Measurements from ENCODE around the gene DOCK9.

DOCK9 gene

DNA sequence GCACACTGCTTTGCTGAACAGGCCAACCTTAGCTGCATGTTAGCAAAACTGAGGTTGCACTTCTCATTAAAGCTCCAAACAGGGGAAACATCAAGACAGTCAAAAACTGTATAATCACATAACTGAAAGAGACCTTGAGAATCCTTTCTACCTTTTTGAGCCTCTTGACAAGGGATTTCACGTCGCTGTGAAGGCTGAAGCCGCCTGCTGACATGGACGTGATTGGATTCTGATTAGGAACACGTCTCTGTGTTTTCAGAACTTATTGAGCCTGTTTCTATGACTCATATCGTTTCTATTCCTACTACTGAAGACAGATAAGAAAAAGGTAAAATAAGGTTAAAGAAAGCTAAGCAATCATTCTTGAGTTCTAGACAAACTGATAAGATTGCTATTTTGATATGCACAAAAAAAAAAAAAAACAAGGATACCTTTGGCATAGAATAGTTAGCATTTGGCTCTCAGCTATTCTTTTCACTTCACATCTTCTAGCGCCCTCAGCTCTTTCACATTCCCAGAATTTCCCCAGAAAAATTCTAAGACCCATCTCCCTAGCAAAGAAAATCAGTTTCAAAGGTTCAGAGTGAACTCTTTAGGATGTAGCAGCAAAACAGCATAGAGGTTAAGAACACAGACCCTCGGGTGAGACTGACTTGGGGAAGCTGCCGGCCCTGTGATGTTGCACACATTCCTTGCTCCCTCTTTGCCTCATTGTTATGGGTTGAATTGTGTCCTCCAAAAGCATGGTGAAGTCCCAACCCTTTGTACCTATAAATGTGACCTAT, 81.6 kb downstream of the DOCK9 start:
- TF ChIP-seq, protein P1, sequence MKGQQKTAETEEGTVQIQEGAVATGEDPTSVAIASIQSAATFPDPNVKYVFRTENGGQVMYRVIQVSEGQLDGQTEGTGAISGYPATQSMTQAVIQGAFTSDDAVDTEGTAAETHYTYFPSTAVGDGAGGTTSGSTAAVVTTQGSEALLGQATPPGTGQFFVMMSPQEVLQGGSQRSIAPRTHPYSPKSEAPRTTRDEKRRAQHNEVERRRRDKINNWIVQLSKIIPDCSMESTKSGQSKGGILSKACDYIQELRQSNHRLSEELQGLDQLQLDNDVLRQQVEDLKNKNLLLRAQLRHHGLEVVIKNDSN (IDR thresholded peaks at IDR 0.05), result no peak
- TF ChIP-seq CEBPB (IDR thresholded peaks at IDR 0.05) (no peak), YY1 (IDR thresholded peaks at IDR 0.05; ENCODE audit: low read depth) (no peak), TCF12 (IDR thresholded peaks at IDR 0.05; ENCODE audit: low read depth) (no peak), ZBTB7A (IDR thresholded peaks at IDR 0.05; ENCODE audit: low read depth) (no peak), RAD21 (IDR thresholded peaks at IDR 0.05; ENCODE audit: low read depth) (no peak), EGR1 (IDR thresholded peaks at IDR 0.05) (no peak), EP300 (IDR thresholded peaks at IDR 0.05; ENCODE audit: borderline replicate concordance) (no peak), NFIC (IDR thresholded peaks at IDR 0.05) (no peak), TEAD4 (IDR thresholded peaks at IDR 0.05) (no peak), CREB1 (IDR thresholded peaks at IDR 0.05; ENCODE audit: low read depth) (no peak), TAF1 (IDR thresholded peaks at IDR 0.05; ENCODE audit: low read depth) (no peak), FOXM1 (IDR thresholded peaks at IDR 0.05; ENCODE audit: borderline replicate concordance, low read depth) (no peak)
- TF ChIP-seq, protein P2, sequence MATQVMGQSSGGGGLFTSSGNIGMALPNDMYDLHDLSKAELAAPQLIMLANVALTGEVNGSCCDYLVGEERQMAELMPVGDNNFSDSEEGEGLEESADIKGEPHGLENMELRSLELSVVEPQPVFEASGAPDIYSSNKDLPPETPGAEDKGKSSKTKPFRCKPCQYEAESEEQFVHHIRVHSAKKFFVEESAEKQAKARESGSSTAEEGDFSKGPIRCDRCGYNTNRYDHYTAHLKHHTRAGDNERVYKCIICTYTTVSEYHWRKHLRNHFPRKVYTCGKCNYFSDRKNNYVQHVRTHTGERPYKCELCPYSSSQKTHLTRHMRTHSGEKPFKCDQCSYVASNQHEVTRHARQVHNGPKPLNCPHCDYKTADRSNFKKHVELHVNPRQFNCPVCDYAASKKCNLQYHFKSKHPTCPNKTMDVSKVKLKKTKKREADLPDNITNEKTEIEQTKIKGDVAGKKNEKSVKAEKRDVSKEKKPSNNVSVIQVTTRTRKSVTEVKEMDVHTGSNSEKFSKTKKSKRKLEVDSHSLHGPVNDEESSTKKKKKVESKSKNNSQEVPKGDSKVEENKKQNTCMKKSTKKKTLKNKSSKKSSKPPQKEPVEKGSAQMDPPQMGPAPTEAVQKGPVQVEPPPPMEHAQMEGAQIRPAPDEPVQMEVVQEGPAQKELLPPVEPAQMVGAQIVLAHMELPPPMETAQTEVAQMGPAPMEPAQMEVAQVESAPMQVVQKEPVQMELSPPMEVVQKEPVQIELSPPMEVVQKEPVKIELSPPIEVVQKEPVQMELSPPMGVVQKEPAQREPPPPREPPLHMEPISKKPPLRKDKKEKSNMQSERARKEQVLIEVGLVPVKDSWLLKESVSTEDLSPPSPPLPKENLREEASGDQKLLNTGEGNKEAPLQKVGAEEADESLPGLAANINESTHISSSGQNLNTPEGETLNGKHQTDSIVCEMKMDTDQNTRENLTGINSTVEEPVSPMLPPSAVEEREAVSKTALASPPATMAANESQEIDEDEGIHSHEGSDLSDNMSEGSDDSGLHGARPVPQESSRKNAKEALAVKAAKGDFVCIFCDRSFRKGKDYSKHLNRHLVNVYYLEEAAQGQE (IDR thresholded peaks at IDR 0.05; ENCODE audit: low read depth), result no peak
- TF ChIP-seq, protein P3, sequence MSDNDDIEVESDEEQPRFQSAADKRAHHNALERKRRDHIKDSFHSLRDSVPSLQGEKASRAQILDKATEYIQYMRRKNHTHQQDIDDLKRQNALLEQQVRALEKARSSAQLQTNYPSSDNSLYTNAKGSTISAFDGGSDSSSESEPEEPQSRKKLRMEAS (IDR thresholded peaks at IDR 0.05), result no peak

DNA sequence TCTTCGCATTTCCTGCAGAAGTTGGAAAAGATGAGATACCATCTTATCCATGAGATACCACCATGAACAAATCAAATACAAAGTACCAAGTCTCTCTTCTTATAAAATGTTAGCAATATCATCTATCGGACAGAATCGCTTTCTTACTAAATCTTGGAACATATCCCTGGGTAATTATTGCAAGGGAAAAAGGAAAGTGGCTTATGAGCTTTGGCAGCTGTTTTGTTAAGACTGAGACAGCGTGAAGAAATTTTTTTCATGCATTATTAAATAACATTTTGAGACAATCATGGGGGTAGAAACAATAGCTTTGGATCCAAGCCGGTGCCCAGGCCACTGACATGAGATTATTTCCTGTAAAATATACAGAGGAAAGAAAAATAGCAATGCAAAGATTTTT, 84.5 kb downstream of the DOCK9 start:
- TF ChIP-seq, protein P1 (IDR thresholded peaks at IDR 0.05), result no peak

DNA sequence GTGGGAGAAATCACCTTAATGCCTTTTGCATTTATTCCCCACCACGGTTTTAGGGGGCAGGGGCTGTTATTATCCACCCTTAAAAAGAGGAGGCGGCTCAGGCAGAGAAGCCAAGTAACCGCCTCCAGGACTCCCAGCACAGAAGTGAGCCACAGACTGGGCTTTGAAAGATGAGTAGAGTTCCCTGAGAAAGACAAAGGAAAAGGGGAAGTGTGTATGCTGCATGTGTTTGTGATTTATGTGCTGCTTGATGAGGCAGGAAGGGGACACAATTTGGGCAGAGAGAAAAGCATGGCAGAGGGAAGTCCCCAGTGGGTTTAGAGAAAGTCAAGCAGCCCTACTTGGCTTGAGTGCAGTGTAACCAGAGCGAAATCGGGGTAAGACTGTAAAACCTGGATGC, 85.0 kb downstream of the DOCK9 start:
- TF ChIP-seq FOXM1 (IDR thresholded peaks at IDR 0.05; ENCODE audit: borderline replicate concordance, low read depth) (no peak), CREB1 (IDR thresholded peaks at IDR 0.05; ENCODE audit: low read depth) (no peak), TCF12 (IDR thresholded peaks at IDR 0.05; ENCODE audit: low read depth) (no peak), TEAD4 (IDR thresholded peaks at IDR 0.05) (no peak), EP300 (IDR thresholded peaks at IDR 0.05; ENCODE audit: borderline replicate concordance) (no peak), EGR1 (IDR thresholded peaks at IDR 0.05) (no peak), ZBTB7A (IDR thresholded peaks at IDR 0.05; ENCODE audit: low read depth) (no peak), NFIC (IDR thresholded peaks at IDR 0.05) (no peak), TAF1 (IDR thresholded peaks at IDR 0.05; ENCODE audit: low read depth) (no peak), CEBPB (IDR thresholded peaks at IDR 0.05) (no peak), RAD21 (IDR thresholded peaks at IDR 0.05; ENCODE audit: low read depth) (no peak), YY1 (IDR thresholded peaks at IDR 0.05; ENCODE audit: low read depth) (no peak)
- TF ChIP-seq, protein P3 (IDR thresholded peaks at IDR 0.05), result no peak
- TF ChIP-seq, protein P1 (IDR thresholded peaks at IDR 0.05), result no peak
- TF ChIP-seq, protein P2 (IDR thresholded peaks at IDR 0.05; ENCODE audit: low read depth), result no peak

DNA sequence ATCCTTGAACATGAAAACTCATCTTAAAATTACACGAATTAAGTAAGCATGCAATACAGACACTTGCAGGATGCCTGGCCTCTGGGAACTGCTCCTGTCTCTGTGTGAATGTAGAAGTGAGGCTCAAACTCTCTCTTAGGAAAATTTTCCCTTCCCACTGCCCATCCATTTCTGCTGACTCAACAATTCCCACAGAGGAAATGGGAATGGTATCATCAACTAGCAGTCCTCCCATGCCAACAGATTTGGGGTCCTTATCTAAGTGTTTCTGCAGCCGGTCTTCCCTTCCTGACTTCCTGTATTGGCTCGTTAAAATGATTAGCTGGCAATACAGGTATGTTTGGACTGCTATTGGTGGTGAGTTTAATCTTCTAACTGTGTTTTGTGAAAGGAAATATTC, 85.8 kb downstream of the DOCK9 start:
- TF ChIP-seq NFIC (IDR thresholded peaks at IDR 0.05), result no peak
- TF ChIP-seq RAD21 (IDR thresholded peaks at IDR 0.05; ENCODE audit: low read depth), result no peak
- TF ChIP-seq CREB1 (IDR thresholded peaks at IDR 0.05; ENCODE audit: low read depth), result no peak
- no peak for TF ChIP-seq YY1 (IDR thresholded peaks at IDR 0.05; ENCODE audit: low read depth)
- TF ChIP-seq TAF1 (IDR thresholded peaks at IDR 0.05; ENCODE audit: low read depth), result no peak
- TF ChIP-seq ZBTB7A (IDR thresholded peaks at IDR 0.05; ENCODE audit: low read depth), result no peak
- TF ChIP-seq TCF12 (IDR thresholded peaks at IDR 0.05; ENCODE audit: low read depth), result no peak

DNA sequence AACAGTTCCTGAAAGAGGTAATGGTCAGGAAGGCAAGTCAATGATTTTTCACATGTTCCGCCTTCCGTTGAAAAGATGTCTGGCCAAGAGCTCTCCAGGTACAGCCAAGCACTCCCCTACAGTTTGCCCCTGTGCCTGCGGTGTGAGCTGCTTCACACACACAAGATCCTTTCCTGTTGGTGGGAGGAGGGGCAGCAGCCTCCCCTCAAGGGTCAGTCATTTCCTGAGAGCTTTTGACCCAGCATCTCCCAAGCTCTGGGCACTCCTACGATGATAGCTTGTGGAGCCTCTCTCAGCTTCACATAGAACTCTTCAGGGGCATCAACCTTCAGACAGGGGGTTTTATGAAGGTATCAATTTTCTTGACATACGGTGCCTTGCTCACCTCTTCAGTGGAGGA, 86.9 kb downstream of the DOCK9 start:
- TF ChIP-seq TAF1 (IDR thresholded peaks at IDR 0.05; ENCODE audit: low read depth) (no peak), CREB1 (IDR thresholded peaks at IDR 0.05; ENCODE audit: low read depth) (no peak), YY1 (IDR thresholded peaks at IDR 0.05; ENCODE audit: low read depth) (no peak), TCF12 (IDR thresholded peaks at IDR 0.05; ENCODE audit: low read depth) (no peak), EP300 (IDR thresholded peaks at IDR 0.05; ENCODE audit: borderline replicate concordance) (no peak), RAD21 (IDR thresholded peaks at IDR 0.05; ENCODE audit: low read depth) (no peak), TEAD4 (IDR thresholded peaks at IDR 0.05) (no peak), ZBTB7A (IDR thresholded peaks at IDR 0.05; ENCODE audit: low read depth) (no peak), EGR1 (IDR thresholded peaks at IDR 0.05) (no peak), NFIC (IDR thresholded peaks at IDR 0.05) (no peak), FOXM1 (IDR thresholded peaks at IDR 0.05; ENCODE audit: borderline replicate concordance, low read depth) (no peak), CEBPB (IDR thresholded peaks at IDR 0.05) (no peak)
- TF ChIP-seq, protein P2 (IDR thresholded peaks at IDR 0.05; ENCODE audit: low read depth), result no peak
- TF ChIP-seq, protein P1 (IDR thresholded peaks at IDR 0.05), result no peak
- TF ChIP-seq, protein P3 (IDR thresholded peaks at IDR 0.05), result no peak
